OCI-M2 (cell line): ENCODE measurements around the gene TCP11L2.
"Not testable (repeated sequence)": the region's sequence is repeated elsewhere in the genome, so short reads cannot be mapped to it uniquely, and the experiment has no call there.

Source experiments
- DNase-seq: peaks from one replicate; lab custom pipeline; 2025; ENCODE audit not compliant: unreplicated experiment; lab: John Stamatoyannopoulos, UW

Gene TCP11L2

DNA sequence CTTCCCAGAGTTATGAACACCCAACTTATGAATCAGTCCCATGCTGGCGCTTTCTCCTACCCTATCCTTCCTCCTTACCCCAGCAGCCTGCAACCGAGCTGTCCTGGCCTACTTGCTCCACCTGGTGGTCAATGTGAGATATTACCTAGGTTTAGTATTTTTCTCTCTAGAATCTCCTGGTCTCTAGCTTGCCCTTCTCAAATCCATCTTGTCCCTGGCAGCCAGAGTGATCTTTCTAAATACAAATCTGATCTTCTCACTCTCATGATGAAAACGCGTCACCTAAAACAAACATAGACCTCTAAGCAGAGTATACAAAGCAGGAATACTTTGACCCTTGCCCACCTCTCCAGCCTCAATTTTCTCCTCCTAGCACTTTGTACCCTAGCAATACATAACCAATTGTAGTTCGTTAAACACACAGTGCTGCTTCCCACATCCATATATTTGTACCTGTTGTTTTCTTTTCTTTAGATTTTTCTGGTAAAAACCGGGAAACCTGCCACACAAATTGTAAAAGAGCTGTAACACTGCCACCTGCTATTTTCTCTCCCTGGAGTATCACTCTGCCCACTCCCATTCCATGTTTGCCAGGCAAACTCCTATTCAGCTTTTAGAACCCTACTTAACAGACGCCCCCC lies 20.0 kb upstream of the TCP11L2 start:
- DNase-seq = no peak

DNA sequence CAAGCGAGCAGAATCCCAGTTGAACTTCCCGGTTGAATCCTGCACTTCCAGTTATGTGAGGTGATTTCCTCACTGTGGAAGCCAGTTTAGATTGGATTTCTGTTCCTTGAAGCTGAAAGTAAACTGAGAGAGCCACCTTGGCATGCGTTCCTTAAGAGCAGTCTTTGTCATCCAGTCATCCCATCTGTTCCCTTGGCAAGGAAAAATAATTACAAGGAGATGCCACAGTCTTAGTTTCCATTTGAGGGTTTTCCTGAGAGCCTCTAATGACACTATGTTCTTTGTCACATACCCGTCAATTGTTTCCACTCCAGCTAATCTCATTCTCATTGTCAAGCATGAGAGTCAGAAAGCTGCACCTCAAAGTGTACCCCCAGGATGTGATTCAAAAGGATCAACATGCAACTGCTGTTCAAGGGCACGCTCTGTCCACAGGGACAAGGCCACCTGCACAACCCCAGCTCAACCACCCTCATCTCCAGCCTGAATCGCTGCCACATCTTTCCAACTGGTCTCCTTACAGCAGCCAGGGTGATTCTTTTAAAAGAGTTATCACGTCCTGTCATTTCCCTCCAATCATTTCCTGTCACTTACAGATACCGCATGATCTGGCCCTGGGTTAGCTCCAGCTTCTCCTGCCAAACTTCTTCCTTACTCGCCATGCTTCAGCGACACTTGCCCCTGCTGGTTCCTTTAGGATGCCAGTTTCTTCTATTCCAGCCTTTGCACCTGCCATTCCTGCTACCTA lies 18.0 kb upstream of the TCP11L2 start:
- DNase-seq = no peak

DNA sequence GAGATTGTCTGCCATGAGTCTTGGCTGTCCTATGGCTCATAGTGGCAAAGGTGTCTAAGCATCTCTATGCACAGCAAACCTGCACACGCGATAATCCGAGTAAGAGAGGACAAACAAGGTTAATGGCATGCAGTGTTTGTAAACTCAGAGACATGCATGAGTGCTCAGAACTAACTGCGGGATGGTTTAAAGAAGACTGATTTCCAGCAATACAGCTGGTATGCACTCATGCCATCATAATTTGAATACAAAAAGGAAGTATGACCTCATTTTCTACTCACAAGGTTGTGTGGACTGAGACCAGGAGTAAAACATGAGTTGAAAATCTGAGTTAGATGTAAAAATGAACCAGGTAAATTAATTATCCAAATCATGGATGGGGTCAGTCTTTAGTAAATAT lies 16.6 kb upstream of the TCP11L2 start:
- no peak for DNase-seq

DNA sequence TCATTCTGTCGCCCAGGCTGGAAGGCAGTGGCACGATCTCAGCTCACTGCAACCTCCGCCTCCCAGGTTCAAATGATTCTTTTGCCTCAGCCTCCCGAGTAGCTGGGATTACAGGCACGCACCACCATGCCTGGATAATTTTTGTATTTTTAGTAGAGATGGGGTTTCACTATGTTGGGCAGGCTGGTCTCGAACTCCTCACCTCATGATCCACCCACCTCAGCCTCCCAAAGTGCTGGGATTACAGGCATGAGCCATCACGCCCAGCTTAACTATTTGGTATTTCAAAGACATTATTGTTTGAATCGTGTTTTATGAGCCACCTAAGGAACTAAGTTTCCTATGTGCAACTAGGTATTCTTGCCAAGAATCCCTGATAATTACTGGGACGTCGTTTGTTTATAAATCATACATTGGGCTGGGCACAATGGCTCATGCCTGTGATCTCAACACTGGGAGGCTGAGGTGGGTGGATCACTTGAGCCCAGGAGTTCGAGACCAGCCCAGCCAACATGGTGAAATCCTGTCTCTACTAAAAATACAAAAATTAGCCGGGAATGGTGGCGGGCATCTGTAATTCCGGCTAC lies 15.9 kb upstream of the TCP11L2 start:
- not testable (repeated sequence) for DNase-seq

DNA sequence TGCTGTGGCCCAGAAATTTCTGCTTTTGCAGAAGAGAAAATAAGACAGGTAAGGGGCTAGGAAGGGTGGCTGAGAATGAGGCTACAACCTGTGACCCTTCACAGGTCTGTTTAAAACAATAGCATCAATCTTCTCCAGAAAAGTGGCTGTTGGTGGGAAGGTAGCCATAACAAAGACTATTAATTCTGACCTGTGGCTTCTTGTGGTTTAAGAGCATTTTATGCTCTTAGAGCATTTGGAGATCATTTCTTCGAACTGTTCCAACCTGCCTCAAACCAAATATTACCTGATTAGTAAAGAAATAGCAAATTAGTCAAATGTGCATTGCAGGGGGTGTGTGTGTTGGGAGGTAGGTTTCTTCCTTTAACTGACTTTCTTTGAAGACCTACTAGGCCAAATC lies 15.2 kb upstream of the TCP11L2 start:
- DNase-seq = no peak

DNA sequence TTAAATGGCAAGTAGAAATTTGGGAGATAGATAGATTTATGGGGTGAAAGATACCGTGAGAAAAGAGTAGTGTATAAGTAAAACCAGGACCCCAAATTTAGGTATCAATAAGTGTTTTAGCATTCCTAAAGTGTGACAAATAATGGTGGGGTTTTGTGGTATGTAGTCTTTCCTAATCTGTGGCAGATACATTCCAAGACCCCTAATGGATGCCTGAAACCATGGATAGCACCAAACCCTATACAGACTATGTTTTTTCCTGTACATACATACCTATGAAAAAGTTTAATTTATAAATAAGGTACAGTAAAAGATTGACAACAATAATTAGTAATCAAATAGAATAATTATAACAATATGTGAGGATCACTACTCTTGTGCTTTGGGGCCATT lies 14.4 kb upstream of the TCP11L2 start:
- no peak for DNase-seq

DNA sequence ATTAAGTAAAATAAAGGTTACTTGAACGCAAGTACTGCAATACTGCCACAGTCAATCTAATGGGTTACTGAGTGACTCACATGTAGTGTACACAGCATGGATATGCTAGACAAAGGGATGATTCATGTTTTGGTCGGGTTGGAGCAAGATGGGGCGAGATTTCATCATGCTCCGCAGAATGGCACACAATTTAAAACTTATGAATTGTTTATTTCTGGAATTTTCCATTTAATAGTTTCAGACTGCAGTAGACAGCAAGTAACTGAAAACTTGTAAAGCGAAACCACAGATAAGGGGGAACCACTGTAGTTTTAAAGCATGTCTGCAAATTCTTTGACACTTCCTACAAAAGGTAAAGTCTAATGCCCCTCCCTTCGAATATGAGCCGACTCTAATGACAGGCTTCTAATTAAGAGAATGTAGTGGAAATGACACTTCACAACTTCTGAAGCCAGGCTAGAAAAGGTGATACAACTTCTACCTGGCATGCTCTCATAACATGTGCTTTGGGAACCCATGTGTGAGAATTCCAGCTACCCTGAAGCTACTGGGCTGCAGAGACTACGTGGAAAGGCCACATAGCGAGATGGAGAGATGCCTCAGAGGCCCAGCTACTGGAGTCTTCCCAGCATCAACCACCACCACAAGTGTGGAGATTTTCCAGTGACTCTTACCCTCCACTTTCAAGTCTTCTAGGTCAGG lies 13.9 kb upstream of the TCP11L2 start:
- no peak for DNase-seq

DNA sequence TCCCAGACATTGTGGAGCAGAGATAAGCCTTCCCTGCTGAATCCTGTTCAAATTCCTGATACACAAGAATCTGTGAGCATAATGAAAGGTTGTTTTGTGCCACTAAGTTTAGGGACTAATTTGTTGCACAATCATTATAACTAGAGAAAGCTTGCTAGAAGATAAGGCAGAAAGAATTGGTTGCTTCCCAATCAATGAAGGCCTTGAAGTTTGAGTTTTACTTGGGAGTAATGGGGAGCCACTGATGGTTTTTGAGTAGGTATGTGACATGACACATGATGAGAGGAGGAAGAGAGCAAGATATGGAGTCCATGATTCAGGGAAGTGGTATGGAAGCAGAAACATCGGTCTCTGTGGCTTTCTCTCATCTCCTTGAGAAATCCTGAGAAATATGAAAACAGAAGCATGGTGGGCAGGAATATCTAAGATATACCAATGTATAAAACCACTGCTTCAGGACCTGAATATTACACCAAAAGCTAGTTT lies 13.3 kb upstream of the TCP11L2 start:
- DNase-seq = no peak

DNA sequence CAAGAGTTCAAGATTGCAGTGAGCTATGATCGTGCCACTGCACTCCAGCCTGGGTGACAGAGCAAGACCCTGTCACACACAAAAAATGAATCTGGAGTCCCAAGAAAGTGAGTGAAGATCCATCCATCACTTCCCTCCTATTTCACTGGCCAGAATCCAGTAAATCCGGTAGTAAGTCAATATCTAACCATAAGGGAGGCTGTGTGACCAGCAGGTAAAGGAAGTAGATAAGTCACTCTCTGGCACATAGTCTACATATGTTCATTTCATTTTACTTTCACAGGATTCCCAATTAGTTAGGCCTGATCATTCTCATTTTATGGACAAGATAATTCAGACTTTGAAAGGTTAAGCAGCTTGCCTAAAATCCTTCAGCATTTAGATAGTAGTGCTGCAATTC lies 11.9 kb upstream of the TCP11L2 start:
- no peak for DNase-seq

DNA sequence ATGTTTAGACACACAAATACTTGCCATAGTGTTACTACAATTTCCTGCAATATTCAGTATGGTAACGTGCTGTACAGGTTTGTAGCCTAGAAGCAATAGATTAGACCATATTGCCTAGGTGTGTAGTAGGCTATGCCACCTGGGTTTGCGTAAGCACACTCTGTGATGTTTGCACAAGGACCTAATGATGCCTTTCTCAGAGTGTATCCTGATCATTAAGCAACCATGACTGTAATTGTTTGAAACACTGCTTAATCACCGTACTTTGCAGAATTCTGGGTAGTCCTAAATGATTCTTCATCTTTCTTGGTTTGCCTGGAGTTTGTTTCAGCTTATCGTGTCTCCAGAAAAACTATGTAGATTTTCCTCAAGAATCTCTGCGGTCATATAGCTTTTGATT lies 11.2 kb upstream of the TCP11L2 start:
- no peak for DNase-seq

DNA sequence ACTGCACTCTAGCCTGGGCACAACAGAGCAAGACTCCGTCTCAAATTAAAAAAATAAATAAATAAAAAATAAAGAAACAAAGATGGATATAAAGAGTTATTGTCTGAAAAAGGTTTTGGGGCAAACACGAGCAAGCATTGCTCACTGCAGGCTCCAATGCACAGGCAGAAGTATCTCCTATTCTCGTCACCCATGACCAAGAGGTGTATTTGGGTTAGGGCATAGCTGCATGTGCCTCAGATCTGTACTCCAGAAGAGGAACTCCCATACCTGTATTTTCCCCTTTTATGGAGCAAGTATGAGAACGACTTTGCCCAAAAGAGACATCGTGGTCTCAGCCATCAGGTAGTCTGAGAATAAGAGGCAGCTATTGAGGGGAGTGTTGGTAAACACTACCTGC lies 10.2 kb upstream of the TCP11L2 start:
- no peak for DNase-seq

DNA sequence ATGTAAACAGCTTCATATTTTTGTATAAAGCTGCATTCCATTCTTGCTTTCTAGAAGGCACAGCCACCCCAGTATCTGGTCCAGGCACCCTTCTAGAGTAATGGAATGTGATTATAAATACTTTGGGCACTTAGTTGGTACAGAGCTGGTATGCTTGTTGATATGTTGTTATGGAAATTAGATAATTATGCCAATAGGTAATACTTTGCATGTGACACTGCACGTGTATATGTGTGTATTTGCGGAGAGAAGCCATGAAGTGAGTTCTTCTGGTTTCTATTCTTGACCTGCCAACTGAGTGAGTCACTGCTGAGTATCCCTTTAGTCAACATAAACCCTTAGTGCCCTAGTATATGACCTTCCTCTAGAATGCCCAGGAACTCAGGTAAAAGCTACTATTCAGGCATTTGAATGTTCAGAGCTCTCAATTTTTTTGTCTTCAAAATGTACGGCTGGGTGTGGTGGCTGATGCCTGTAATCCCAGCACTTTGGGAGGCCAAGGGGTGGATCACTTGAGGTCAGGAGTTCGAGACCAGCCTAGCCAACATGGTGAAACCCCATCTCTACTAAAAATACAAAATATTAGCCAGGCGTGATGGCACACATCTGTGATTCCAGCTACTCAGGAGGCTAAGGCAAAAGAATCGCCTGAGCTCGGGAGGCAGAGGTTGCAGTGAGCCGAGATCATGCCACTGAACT lies 6.2 kb upstream of the TCP11L2 start:
- no peak for DNase-seq

DNA sequence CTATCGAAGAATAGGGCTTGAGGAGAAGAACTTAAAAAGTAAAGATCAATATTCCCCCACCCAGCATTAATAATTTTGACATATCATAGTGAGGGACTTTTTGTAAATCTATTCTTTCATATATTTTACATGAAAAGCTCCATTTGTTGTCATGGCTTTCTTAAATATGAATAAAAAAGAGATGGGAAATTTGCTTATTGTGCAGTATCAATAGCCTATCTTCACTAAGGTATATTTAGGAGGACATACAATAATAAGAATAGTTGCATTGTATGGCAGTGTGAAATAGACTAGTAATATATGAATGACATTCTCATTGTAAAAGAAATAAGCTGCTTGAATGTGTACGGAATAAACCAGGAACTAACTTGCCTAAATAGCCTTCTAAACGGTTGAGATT lies 5.5 kb upstream of the TCP11L2 start:
- no peak for DNase-seq

DNA sequence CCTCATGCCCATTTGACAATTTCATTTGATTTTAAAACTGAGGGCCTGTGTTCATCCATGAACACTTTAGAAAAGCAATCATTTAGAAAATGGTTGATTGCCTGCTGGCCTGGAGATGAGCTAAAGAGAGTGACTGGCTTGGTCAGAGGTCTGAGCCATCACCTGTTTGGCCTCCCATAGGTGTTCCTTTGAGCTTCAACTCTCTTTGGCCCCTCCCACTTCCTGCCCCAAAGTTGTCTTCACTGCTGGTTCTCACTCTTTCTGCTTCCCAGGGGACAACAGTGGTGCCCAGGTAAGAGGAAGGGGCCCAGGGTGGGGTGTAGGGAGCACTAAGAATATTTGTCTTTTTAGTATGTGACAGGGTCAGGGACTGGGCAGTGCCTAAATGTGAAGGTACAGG lies 4.9 kb upstream of the TCP11L2 start:
- DNase-seq = no peak

DNA sequence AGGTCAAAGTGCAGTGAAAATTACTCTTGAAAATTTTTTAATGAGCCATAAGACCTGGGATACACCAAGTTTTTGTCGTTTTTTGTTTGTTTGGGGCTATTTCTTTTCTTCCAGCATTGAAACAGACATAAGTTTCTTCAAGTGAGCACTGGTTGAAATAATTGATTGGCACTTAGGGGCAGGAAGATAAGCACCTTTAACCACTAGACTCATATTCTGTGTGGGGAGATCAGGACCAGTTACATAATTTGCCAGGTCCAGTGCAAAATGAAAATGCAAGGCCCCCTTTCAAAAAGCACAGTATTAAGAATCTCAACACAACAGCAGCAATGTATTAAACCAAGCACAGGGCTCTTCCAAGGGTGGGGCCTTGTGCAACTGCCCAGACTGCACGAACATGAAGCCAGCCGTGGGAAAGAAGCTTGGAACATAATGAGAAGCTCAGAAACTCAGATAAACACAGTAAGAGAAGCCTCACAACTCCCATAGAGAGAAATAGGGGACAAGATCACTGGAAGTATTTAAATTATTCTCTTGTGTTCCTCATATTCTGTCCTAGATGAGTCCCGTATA lies 3.2 kb upstream of the TCP11L2 start:
- no peak for DNase-seq

DNA sequence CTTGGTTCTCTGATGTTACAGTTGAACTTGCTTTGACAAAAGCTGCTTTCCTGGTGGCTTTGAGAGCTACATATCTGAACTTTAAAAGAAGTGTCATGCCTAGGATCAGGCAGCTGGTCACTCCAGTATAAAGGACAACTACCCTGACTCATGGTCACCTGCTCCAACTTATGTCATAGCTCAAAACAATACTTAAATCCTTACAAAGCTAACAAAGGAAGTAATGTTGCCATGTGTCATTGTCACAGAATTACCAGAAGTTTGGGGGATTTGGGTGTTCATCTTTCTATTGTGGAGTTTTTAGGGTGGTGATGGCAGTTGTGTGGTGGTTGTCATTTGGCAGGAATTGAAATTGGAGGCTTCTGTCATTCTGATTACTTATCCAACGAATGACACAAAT lies 1.8 kb upstream of the TCP11L2 start:
- DNase-seq = no peak

DNA sequence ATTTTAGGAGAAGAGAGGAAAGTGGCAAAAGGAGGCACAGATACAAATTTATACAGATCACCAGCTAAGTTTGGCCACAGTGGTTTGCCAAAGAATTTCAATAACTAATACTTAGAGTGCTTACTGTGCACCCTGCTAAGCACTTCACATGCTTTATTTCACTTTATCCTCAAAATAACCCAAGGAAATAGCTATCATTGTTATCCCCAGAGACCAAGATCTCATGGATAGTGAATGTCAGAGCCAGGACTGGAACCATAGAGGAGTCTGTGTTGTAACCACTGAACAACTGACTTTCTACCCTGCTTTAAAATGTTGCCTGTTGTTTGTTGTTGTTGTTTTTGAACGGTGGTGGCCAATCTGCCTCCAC lies 1.3 kb upstream of the TCP11L2 start:
- no peak for DNase-seq

DNA sequence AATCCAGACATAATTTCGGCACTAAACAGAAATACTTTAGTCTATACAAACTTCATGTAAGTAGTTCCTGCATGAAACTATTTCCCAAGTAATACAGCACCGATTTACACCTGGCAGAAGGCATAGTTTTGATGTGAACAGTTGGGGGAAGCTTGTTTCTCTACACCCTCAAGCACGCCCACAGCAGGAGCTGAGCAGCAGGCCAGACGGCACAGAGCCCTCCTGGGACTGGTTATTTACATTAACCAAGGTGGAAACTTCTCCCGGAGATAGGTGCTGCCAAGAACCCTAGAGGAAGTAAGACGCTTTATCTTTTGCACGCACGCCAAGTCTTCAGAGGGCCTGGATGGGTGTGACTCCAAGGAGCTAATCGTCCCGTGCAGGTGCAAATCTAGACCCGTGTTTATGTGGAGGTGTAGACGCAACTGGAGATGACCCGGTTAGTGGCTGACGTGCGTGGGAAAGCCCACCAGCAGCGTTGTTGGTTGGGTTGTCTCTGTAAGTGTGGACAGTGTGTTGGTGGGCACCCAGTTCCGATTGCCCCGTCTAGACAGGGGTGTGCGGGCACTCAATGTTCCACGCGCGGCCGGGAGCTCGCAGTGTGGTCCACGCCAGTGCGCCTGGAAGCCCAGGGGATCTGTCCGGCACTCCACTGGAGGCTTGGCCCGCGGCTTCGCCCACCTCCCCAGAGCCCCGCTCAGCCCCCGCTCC lies 767 bp upstream of the TCP11L2 start:
- peak; percentile 30 for DNase-seq

DNA sequence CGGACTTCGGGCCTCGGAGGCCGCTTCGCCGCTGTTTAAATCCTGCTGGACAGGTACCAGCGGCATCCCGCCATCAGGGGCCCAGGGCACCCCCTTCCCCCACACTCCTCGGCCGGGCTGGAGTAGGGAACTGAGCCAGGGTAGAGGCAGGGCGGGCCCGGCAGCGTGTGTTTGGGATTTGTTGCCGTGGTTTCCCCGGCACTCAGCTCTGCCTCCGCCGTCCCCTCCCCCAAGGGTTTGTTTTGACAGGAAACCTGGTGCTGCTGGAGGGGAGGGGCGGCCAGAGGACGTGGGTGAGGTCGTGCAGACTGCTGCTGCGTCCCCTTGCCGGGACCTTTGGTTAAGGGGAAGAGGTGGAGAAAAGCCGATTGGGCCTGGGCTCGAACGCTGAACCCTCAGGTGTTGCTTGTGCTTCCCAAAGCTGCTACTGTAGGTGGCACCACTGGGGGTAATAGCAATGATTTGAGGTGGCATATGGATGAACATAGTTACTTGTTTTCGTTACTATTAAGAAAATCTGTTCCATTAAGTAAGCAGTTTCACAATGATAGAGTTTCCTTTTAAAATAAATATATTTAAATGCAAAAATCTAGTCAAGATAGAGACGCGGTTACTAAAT lies 778 bp downstream of the TCP11L2 start:
- no peak for DNase-seq

DNA sequence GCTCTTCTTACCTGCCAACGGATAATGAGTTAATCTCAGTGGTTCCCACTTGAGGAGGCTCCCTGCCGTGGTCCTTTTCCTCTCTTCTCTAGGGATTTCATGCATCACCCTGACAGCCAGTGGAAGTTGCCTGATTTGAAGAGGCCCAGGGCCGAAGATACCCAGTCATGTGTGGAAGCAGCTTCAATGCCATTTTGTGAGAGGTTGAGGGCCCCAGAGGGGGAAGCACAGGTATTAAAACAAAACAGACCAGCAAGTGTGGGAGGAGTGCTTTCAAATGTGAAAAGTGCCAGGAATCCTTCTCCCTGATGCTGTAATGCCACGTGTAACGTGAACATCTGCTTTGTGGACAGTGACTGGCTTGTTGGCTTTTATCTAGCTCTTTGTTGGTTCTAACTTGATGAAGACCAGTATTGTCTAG lies 1.5 kb downstream of the TCP11L2 start:
- no peak for DNase-seq
